Measurements from ENCODE around the gene GPR107. TPM values are rescaled to one million over a fixed set of nuclear protein-coding genes. Genes with fewer than 3 reads are reported as not detected.

Gene GPR107
- total and polyA plus RNA-seq, 2 of the 8 experiments (the other 6 are each of a cell fraction or from before 2014, with no cell fraction given), result 19.3 to 30.7 TPM

DNA sequence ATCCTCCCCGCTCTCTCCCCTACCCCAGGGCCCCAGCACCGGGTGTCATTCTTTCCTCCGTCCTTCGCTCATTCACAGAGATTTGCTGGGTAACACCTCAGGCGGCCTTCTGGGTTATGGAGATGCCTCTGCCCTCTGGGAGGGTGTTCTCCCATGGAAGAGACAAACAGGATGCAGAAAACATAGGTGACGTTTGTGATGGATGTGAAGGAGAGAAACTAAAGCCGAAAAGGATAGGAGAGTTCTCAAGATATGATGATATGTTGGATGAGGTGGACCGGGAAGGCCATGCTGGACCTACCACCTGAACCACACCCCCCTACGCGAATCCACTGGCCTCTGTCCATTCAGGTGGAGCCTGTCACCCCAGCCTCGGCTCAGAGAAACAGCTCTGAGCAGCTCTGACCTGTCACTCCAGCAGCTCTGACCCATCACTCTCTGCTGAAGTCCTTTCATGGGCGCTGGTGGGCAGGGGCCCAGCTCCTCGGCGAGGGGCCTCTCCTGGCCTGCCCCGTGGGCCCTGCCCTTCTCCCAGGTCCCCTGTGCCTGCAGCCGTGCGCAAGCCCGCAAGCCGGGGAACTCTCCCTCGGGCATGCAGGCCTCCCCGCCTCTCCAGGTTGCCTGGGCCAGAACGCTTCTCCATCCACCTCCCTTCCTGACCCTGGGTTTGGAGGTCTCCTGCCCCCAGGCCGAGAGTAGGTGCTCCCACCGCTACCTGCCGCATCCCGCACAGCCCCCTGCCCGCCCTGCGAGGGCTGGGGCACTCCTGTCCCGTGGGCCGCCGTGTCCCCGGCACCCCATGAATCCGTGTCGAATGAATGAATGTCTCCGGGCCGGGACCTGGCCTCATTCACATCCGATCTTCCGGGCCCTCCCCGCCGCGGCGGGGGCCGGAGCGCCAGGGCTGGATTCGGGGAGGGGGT, 117.8 kb downstream of the GPR107 start:
- Histone ChIP-seq H4K8ac (ENCODE audit: extremely low read depth, insufficient read depth, low read length) (peak overlapping the region; percentile 81), H2BK5ac (ENCODE audit: low read depth, low read length) (no peak overlapping the region), H3K23me2 (ENCODE audit: low read depth, low read length) (peaks cover 11% of the 10 kb centered on the region), H4K20me1 (replicated peaks in 1 of 2; ENCODE audit: control insufficient read depth in 1 of 2, insufficient read depth in 2 of 2, low read length in 2 of 2) (peaks cover 3 to 9% of the 10 kb centered on the region in 2 experiments), H2BK15ac (ENCODE audit: low read length) (no peak overlapping the region), H3K56ac (replicated peaks; ENCODE audit: insufficient read length, low read depth, low read length) (no peak overlapping the region), H3K18ac (ENCODE audit: extremely low read depth, low read length) (peak overlapping the region; percentile 17), H4K91ac (replicated peaks; ENCODE audit: insufficient read length, low read length) (no peak overlapping the region), H2AFZ (ENCODE audit: low read length) (no peak overlapping the region), H3K23ac (ENCODE audit: insufficient read length) (no peak overlapping the region), H2BK12ac (ENCODE audit: low read depth, low read length) (peak overlapping the region; percentile 87; the same call in 1 of the 2 replicates), H3K27ac (ENCODE audit: low read depth, low read length) (no peak overlapping the region), H3K4me1 (replicated peaks in 1 of 4; ENCODE audit: control insufficient read depth in 3 of 4, insufficient read depth in 4 of 4, low read length in 3 of 4) (peaks cover 4 to 14% (median 10%) of the 10 kb centered on the region in 4 experiments), H3K79me1 (ENCODE audit: low read depth, low read length) (peaks cover 12% of the 10 kb centered on the region), H3K4me3 (ENCODE audit: extremely low read depth in 1 of 4, insufficient read depth in 2 of 4, low read depth in 3 of 4, low read length in 4 of 4) (peak overlapping the region; percentile 34 to 74 (median 56)), H2BK120ac (replicated peaks; ENCODE audit: low read depth, low read length) (no peak overlapping the region), H2BK20ac (ENCODE audit: low read length) (no peak overlapping the region), H3K4me2 (ENCODE audit: insufficient read depth in 1 of 2, low read depth in 2 of 2, low read length in 2 of 2) (peak overlapping the region; percentile 81 to 85), H3K27me3 (replicated peaks in 1 of 4; ENCODE audit: control insufficient read depth in 3 of 4, extremely low read depth in 1 of 4, insufficient read depth in 3 of 4, low read length in 3 of 4) (peaks cover 0 to 13% (median 5%) of the 10 kb centered on the region in 4 experiments; a peak in 3 of 7 replicates), H3K36me3 (ENCODE audit: control insufficient read depth in 2 of 4, insufficient read depth in 4 of 4, low read length in 3 of 4) (no peaks in the 10 kb centered on the region), H3K4ac (replicated peaks; ENCODE audit: insufficient read length, low read depth, low read length) (no peak overlapping the region), H3K79me2 (ENCODE audit: control insufficient read depth in 1 of 2, insufficient read depth in 2 of 2, low read length in 2 of 2) (peaks cover 0 to 16% of the 10 kb centered on the region in 2 experiments; a peak in 2 of 4 replicates), H3K9me3 (ENCODE audit: insufficient read depth in 2 of 2, low read depth in 1 of 2, low read length in 1 of 2) (no peaks in the 10 kb centered on the region), H3K9ac (replicated peaks in 1 of 4; ENCODE audit: extremely low read depth in 1 of 4, low read depth in 3 of 4, low read length in 3 of 4) (no peak overlapping the region), H2AK5ac (ENCODE audit: low read depth, low read length) (0 out of 2 replicates have a peak overlapping the region, but pooled peaks have one; percentile 10), H3K14ac (ENCODE audit: insufficient read length) (no peak overlapping the region), H4K5ac (ENCODE audit: insufficient read length, low read depth, low read length) (no peak overlapping the region)
- WGBS, 2 experiments (ENCODE audit: extremely low coverage in 1 of 2, insufficient coverage in 1 of 2, insufficient read length in 1 of 2, insufficient replicate concordance in 2 of 2, low coverage in 1 of 2, low lambda C conversion rate in 2 of 2, missing lambda C conversion rate in 1 of 2), result 26 to 100% methylated on average over 1 to 32 of the region's 45 CpGs
- DNase-seq (ENCODE audit: low read depth in 1 of 2, low spot score in 2 of 2) (peak in 1 of 2 experiments; percentile 76), FAIRE-seq (no peak)
- CTCF ChIA-PET (ENCODE audit: partially characterized antibody), result interaction anchor here (0.7 to 2.1 kb wide), 9 partner anchors 13 to 173 kb away, joined by 3 to 6 read pairs (median 3); no protein-coding TSS in a partner anchor
- POLR2A ChIA-PET (ENCODE audit: partially characterized antibody), result interaction anchor here (1.3 to 1.4 kb wide), 2 partner anchors 11 to 55 kb away, joined by 4 read pairs; no protein-coding TSS in a partner anchor
- TF ChIP-seq JUN (IDR thresholded peaks at IDR 0.05; ENCODE audit: low read depth, low read length) (no peak), SIN3A (conservative IDR thresholded peaks at IDR 0.05 in 1 of 2, IDR thresholded peaks at IDR 0.05 in 1 of 2; ENCODE audit: low read depth in 1 of 2, low read length in 2 of 2) (0 out of 4 replicates have a peak, but pooled peaks of 1 of the 2 experiments have one; percentile 29), SP4 (IDR thresholded peaks at IDR 0.05; ENCODE audit: low read length) (no peak), NRF1 (IDR thresholded peaks at IDR 0.05; ENCODE audit: low read depth, low read length) (no peak), RBBP5 (IDR thresholded peaks at IDR 0.05; ENCODE audit: borderline replicate concordance, low read depth, low read length) (no peak), ASH2L (IDR thresholded peaks at IDR 0.05; ENCODE audit: low read length) (peak; percentile 38), HDAC6 (IDR thresholded peaks at IDR 0.05; ENCODE audit: low read depth, low read length) (no peak), EZH2 (IDR thresholded peaks at IDR 0.05; ENCODE audit: low read depth, low read length, severe bottlenecking) (no peak)
- TF ChIP-seq, protein P1, sequence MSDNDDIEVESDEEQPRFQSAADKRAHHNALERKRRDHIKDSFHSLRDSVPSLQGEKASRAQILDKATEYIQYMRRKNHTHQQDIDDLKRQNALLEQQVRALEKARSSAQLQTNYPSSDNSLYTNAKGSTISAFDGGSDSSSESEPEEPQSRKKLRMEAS (IDR thresholded peaks at IDR 0.05), result peak; percentile 15; the same call in 1 of the 2 replicates
- TF ChIP-seq, protein P2, sequence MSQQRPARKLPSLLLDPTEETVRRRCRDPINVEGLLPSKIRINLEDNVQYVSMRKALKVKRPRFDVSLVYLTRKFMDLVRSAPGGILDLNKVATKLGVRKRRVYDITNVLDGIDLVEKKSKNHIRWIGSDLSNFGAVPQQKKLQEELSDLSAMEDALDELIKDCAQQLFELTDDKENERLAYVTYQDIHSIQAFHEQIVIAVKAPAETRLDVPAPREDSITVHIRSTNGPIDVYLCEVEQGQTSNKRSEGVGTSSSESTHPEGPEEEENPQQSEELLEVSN (IDR thresholded peaks at IDR 0.05), result no peak
